Aorta (tissue), 5 donors: ENCODE results near the gene ABCC8. TPM values are rescaled to one million over a fixed set of nuclear protein-coding genes. Genes with fewer than 3 reads are reported as not detected.

Source experiments
- ATAC-seq: fragments of 200-7000 bp; cut with Tn5 transposase; one replicate; pipeline ENCODE4 v1.9.1; 2022; ENCODE audit warnings: moderate library complexity; ENCODE audit not compliant: low FRiP score
- DNase-seq, 2 donors: peaks; one replicate each; pipeline ENCODE4 v3.0.0-alpha.2; 2020
- H3K27ac ChIP-seq, 2 donors: one replicate each; pipeline ENCODE4 v1.5.1; 2013; ENCODE audit warnings: low read length in 2 of 2, mild to moderate bottlenecking in 2 of 2, moderate library complexity in 2 of 2, control low read depth in 1 of 2, inconsistent platforms in 1 of 2, low read depth in 1 of 2
- H3K27me3 ChIP-seq, 2 donors: one replicate each; pipeline ENCODE4 v1.6.1; 2013; ENCODE audit warnings: control low read depth in 1 of 2, low read length in 1 of 2, mild to moderate bottlenecking in 1 of 2, moderate library complexity in 1 of 2; ENCODE audit not compliant: insufficient read depth in 2 of 2, control insufficient read depth in 1 of 2
- H3K36me3 ChIP-seq, 2 donors: one replicate each; pipeline ENCODE4 v1.6.1; 2013; ENCODE audit warnings: control low read depth in 1 of 2, low read length in 1 of 2, mild to moderate bottlenecking in 1 of 2; ENCODE audit not compliant: insufficient read depth in 2 of 2, control insufficient read depth in 1 of 2
- H3K4me1 ChIP-seq, 2 donors: one replicate each; pipeline ENCODE4 v1.6.1; 2013; ENCODE audit warnings: low read length in 2 of 2, control low read depth in 1 of 2, mild to moderate bottlenecking in 1 of 2, moderate library complexity in 1 of 2; ENCODE audit not compliant: insufficient read depth in 2 of 2, control insufficient read depth in 1 of 2
- H3K4me3 ChIP-seq, 2 donors: one replicate each; pipeline ENCODE4 v1.5.1; 2013; ENCODE audit warnings: low read length in 2 of 2, control low read depth in 1 of 2, mild to moderate bottlenecking in 1 of 2
- H3K9me3 ChIP-seq: one replicate; pipeline ENCODE4 v1.6.1; 2013; ENCODE audit warnings: mild to moderate bottlenecking, low read length; ENCODE audit not compliant: control insufficient read depth
- WGBS, 2 donors: extraction: QIAGEN DNeasy Blood & Tissue Kit; methylation state at CpG; one replicate each; pipeline ENCODE4 v1.1.7; 2013; 5-methylcytosine and 5-hydroxymethylcytosine counted together
- intact Hi-C, 2 donors: fragments of 100-400 bp; cut with DNase I; formaldehyde crosslinking; loops; one replicate each; pipeline versions ENCODE4 v1.14.2 to v1.15.0; 2022
- polyA plus RNA-seq, 2 donors: library from polyadenylated mRNA; stranded (reverse); fragments of 200-250 nt; gene quantifications; one replicate each; pipeline ENCODE4 v1.2.3, GENCODE V29; 2013
- total RNA-seq, 2 donors: library from RNA; stranded (reverse); fragmentation: NEBNext Ultra II Directional; extraction: Animal tissue kit (Norgen Biotek cat#: 25700); gene quantifications; one replicate each; pipeline ENCODE4 v1.2.1, GENCODE V29; 2021
- donor health status: healthy with polysubstance abuse.
- donor health status: Bipolar disorder and iron deficiency.
- donor health status: DM: no; HTN: no; CAD: no.
- donor health status: DM: no; HTN: no; CAD: no.
- donor health status: DM: yes; HTN: yes; CAD: no.

ABCC8 gene
- total and polyA plus RNA-seq, 4 donors, result 0.32 to 2.5 (median 0.59) TPM; not detected in 1

- H3K4me1 ChIP-seq, result no peaks in the 10 kb centered on the region
- H3K27me3 ChIP-seq, result no peaks in the 10 kb centered on the region
- DNase-seq (no peak), ATAC-seq (no peak)
- no peak overlapping the region for H3K4me3 ChIP-seq
- H3K27ac ChIP-seq, result no peak overlapping the region
- no peaks in the 10 kb centered on the region for H3K9me3 ChIP-seq
- 95 to 99% methylated on average over 10 of the region's 10 CpGs for WGBS, 2 donors
- intact Hi-C loops, result no loop called here
- H3K36me3 ChIP-seq, result no peaks in the 10 kb centered on the region
Observed at GRCh38 chr11:17517186-17517585, 40.5 kb upstream of the ABCC8 start.

- no peaks in the 10 kb centered on the region for H3K36me3 ChIP-seq
- no peak overlapping the region for H3K4me3 ChIP-seq
- 93 to 94% methylated on average over 7 of the region's 7 CpGs for WGBS, 2 donors
- no peaks in the 10 kb centered on the region for H3K9me3 ChIP-seq
- intact Hi-C loops, result no loop called here
- no peaks in the 10 kb centered on the region for H3K4me1 ChIP-seq
- ATAC-seq (no peak), DNase-seq (no peak)
- no peaks in the 10 kb centered on the region for H3K27me3 ChIP-seq
- no peak overlapping the region for H3K27ac ChIP-seq
Observed at GRCh38 chr11:17516551-17517150, 40.0 kb upstream of the ABCC8 start.

DNA sequence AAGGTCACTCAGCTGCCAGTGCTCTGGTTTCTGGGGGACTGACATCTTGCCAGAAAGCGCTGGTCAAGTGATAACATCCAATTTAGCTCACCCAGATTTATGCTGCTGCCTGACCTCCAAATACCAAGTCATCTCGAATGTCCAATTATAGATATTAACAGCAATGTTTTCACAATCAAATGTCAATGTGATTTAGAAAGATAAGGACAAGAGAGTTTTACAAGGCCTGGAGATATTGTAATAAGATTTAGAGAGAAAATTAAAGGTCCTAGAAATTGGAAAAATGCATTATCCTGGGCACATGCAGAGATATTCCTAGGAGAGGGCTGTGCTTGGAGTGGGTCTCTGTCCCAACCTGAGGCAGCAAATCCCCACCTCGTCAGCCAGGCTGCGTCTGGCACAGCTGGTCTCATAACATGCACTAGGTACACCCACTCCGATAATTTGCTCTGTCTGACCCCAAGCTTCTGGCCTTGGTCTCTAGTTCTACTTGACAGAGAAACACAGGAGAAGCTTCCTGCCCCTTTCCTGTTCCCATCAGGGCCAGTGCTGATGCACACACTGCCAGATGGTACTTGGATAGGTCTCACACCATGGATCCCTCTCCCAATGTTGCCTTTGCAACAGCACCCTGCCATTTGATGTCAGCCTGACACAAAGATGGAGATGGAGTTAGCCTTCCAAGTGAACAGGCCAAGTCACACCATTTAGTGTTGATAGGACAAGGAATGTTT is 39.0 kb upstream of the ABCC8 start:
- intact Hi-C loops, result no loop called here
- Histone ChIP-seq H3K27me3 (no peaks in the 10 kb centered on the region), H3K9me3 (no peaks in the 10 kb centered on the region), H3K27ac (no peak overlapping the region), H3K4me3 (no peak overlapping the region), H3K4me1 (no peaks in the 10 kb centered on the region), H3K36me3 (no peaks in the 10 kb centered on the region)
- 66 to 73% methylated on average over 5 of the region's 5 CpGs for WGBS, 2 donors
- ATAC-seq, result no peak
- DNase-seq, result no peak

DNA sequence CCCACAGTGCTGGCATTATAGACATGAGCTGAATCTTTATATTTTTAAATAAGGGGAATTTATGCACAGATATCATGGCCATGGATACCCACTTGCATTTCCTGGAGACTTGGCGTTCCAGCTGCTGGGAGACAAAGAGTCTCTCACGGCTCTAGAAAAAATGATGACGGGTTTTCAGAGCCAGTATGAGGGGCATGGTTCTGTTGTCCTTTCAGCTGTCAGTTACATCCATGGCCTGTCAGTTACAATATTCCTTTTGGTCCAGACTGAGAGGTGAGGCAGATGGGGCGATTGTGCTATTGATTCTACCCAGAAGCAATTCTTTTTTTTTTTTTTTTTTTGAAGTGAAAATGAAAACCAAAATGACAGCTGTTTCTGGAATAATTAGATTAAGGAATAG is 37.8 kb upstream of the ABCC8 start:
- no peak for ATAC-seq

GRCh38 chr11:17513853-17514252 is 37.2 kb upstream of the ABCC8 start:
- H3K27me3 ChIP-seq, result no peaks in the 10 kb centered on the region
- no peak overlapping the region for H3K4me3 ChIP-seq
- 82 to 85% methylated on average over 1 of the region's 1 CpG for WGBS, 2 donors
- H3K4me1 ChIP-seq, result peaks cover 0 to 4% of the 10 kb centered on the region in 2 donors
- DNase-seq (no peak), ATAC-seq (no peak)
- H3K9me3 ChIP-seq, result no peaks in the 10 kb centered on the region
- H3K27ac ChIP-seq, result no peak overlapping the region
- no peaks in the 10 kb centered on the region for H3K36me3 ChIP-seq
- intact Hi-C loops, result no loop called here

More for the DNA sequence above, 37.8 kb upstream of the ABCC8 start:
- no peak for DNase-seq
- intact Hi-C loops, result no loop called here
- no peaks in the 10 kb centered on the region for H3K9me3 ChIP-seq
- no peak overlapping the region for H3K27ac ChIP-seq
- H3K4me1 ChIP-seq, result no peaks in the 10 kb centered on the region
- no peak overlapping the region for H3K4me3 ChIP-seq
- no peaks in the 10 kb centered on the region for H3K27me3 ChIP-seq
- H3K36me3 ChIP-seq, result no peaks in the 10 kb centered on the region
- 90% methylated on average over 4 of the region's 4 CpGs for WGBS, 2 donors

DNA sequence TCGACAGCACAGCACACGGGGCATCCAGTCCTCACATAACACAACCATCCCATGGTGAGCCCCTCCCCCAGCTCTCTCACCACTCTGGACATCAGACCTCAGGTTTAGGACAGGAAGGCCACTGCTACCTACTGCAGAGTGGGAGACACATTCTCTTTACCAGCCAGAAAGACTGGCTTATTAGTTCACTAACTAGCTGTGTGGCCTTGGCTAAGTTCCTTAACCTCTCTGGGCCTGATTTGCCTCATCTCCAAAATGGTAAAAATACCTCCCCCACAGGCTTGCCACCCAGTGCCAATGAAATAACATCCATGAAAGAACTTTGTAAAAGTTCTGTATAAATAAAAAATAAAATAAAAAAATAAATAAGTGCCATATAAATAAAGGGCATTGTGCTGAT is 35.5 kb upstream of the ABCC8 start:
- no peak overlapping the region for H3K4me3 ChIP-seq
- intact Hi-C loops, result no loop called here
- H3K27ac ChIP-seq, result no peak overlapping the region
- no peaks in the 10 kb centered on the region for H3K27me3 ChIP-seq
- no peaks in the 10 kb centered on the region for H3K36me3 ChIP-seq
- peaks cover 0 to 6% of the 10 kb centered on the region in 2 donors for H3K4me1 ChIP-seq
- ATAC-seq, result no peak
- no peak for DNase-seq
- H3K9me3 ChIP-seq, result no peaks in the 10 kb centered on the region
- WGBS, 2 donors, result 13 to 22% methylated on average over 2 of the region's 2 CpGs

DNA sequence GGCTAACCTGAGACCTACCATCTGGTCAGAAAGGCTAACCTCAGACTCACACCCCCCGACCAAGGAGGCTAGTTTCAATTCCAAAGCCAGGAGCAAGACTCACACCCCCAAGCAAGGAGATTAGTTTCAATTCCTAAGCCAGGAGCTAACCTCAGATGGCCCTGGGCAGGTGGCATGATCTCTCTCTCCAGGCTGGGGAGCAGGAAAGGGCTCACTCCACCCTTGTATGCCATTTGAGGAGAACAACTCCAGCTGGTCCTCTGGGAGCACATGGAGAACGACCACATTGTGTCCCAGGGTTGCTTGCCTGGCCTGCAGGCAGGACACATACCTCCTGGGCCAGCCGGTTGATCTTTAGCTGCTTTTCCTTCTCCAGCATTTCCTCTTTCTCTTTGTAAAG is 34.9 kb upstream of the ABCC8 start:
- no peaks in the 10 kb centered on the region for H3K27me3 ChIP-seq
- H3K4me3 ChIP-seq, result no peak overlapping the region
- 58 to 60% methylated on average over 3 of the region's 3 CpGs for WGBS, 2 donors
- no peak for ATAC-seq
- DNase-seq, result no peak
- no peaks in the 10 kb centered on the region for H3K36me3 ChIP-seq
- no peaks in the 10 kb centered on the region for H3K9me3 ChIP-seq
- peaks cover 0 to 6% of the 10 kb centered on the region in 2 donors for H3K4me1 ChIP-seq
- no peak overlapping the region for H3K27ac ChIP-seq
- intact Hi-C loops, result no loop called here

GRCh38 chr11:17510507-17511206 is 34.0 kb upstream of the ABCC8 start:
- intact Hi-C loops, result no loop called here
- no peaks in the 10 kb centered on the region for H3K27me3 ChIP-seq
- H3K27ac ChIP-seq, result no peak overlapping the region
- H3K9me3 ChIP-seq, result no peaks in the 10 kb centered on the region
- no peaks in the 10 kb centered on the region for H3K36me3 ChIP-seq
- peaks cover 0 to 6% of the 10 kb centered on the region in 2 donors for H3K4me1 ChIP-seq
- no peak overlapping the region for H3K4me3 ChIP-seq
- no peak for DNase-seq
- no peak for ATAC-seq
- WGBS, 2 donors, result 69 to 80% methylated on average over 4 of the region's 4 CpGs
